K562 (cell line): ENCODE measurements around the gene IMPG2. TPM values are rescaled to one million over a fixed set of nuclear protein-coding genes. Genes with fewer than 3 reads are reported as not detected.

ENCODE experiments used
- ATAC-seq: fragments of 200-7000 bp; cut with Tn5 transposase; 3 replicates; pipeline ENCODE4 v1.9.1; 2020; ENCODE audit warnings: moderate library complexity
- BruUV-seq: library from RNA; stranded (reverse); fragments of 400-500 nt; replicated peaks from 2 replicates; lab custom pipeline; 2021; lab: Mats Ljungman, UMichigan
- CTCF ChIA-PET: fragments of 300-600 bp; formaldehyde crosslinking; extraction: SDS; loops from one replicate; lab custom pipeline; 2021; ENCODE audit warnings: low intra/inter-chr PET ratio; lab: Yijun Ruan, JAX
- POLR2A ChIA-PET: fragments of 300-600, 350-650 bp; sonication (Branson Sonifier 250); formaldehyde crosslinking; extraction: SDS; loops from one replicate; lab custom pipeline; 2021; ENCODE audit warnings: antibody characterized with exemption, inconsistent platforms; lab: Yijun Ruan, JAX
- DNase-seq, 4 experiments: peaks; one replicate each; pipeline versions ENCODE4 v3.0.0 to v3.0.0-alpha.2; 2011 to 2018; ENCODE audit warnings: low spot score in 3 of 4, mixed read lengths in 3 of 4; ENCODE audit errors: extremely low read depth in 1 of 4
- FAIRE-seq: peaks from 2 replicates; lab custom pipeline; 2011; peaks lifted over from hg19 to GRCh38; lab: Jason Lieb, UNC
- H2AFZ ChIP-seq: 2 replicates; pipeline ENCODE4 v1.6.0; 2011; ENCODE audit warnings: low read depth, low read length, control low read depth, inconsistent platforms
- H3K27ac ChIP-seq: fragments of 200-600 bp; 3 replicates; pipeline ENCODE4 v1.8.0; 2011; ENCODE audit warnings: low read depth, mild to moderate bottlenecking, control low read depth, inconsistent platforms, low read length, moderate library complexity, mixed read lengths; ENCODE audit errors: extremely low read depth
- H3K27me3 ChIP-seq, 2 experiments: fragments of 300-600 bp in 1 of 2; 2 replicates in 1 of 2; 3 replicates in 1 of 2; pipeline versions ENCODE4 v1.6.0 to v1.8.0; 2011; ENCODE audit warnings: inconsistent platforms in 2 of 2, low read length in 2 of 2, mild to moderate bottlenecking in 1 of 2, mixed read lengths in 1 of 2, moderate library complexity in 1 of 2; ENCODE audit not compliant: control insufficient read depth in 2 of 2, insufficient read depth in 2 of 2
- H3K36me3 ChIP-seq: fragments of 300-600 bp; 3 replicates; pipeline ENCODE4 v1.8.0; 2011; ENCODE audit warnings: mild to moderate bottlenecking, low read length, inconsistent platforms; ENCODE audit not compliant: control insufficient read depth, insufficient read depth
- H3K4me1 ChIP-seq, 2 experiments: fragments of 200-600 bp in 1 of 2; replicated peaks in 1 of 2; 2 replicates in 1 of 2; 3 replicates in 1 of 2; pipeline versions ENCODE4 v1.5.1 to v1.8.0; 2011; ENCODE audit warnings: inconsistent platforms in 2 of 2, low read length in 2 of 2, mild to moderate bottlenecking in 1 of 2, mixed read lengths in 1 of 2, moderate library complexity in 1 of 2; ENCODE audit not compliant: control insufficient read depth in 2 of 2, insufficient read depth in 2 of 2
- H3K4me2 ChIP-seq: 2 replicates; pipeline ENCODE4 v1.6.1; 2011; ENCODE audit warnings: low read length, control low read depth, inconsistent platforms, mixed read lengths; ENCODE audit not compliant: insufficient read depth
- H3K4me3 ChIP-seq: fragments of 200-600 bp; sonication (generic), shearing (Covaris generic); 2 replicates; pipeline ENCODE4 v1.5.1; 2016; ENCODE audit warnings: control low read depth, inconsistent platforms
- H3K79me2 ChIP-seq: fragments of 200-600 bp; 3 replicates; pipeline ENCODE4 v1.8.0; 2011; ENCODE audit warnings: low read length, inconsistent platforms; ENCODE audit not compliant: control insufficient read depth, insufficient read depth
- H3K9ac ChIP-seq, 2 experiments: 2 replicates each; pipeline versions ENCODE4 v1.6.0 to v1.6.1; 2011; ENCODE audit warnings: low read depth in 2 of 2, low read length in 2 of 2, control low read depth in 1 of 2, inconsistent platforms in 1 of 2, mild to moderate bottlenecking in 1 of 2, mixed read lengths in 1 of 2; ENCODE audit not compliant: insufficient read depth in 1 of 2
- H3K9me1 ChIP-seq: one replicate; pipeline ENCODE4 v1.6.0; 2011; ENCODE audit warnings: inconsistent platforms, mild to moderate bottlenecking, low read length, moderate library complexity; ENCODE audit not compliant: control insufficient read depth, insufficient read depth
- H3K9me3 ChIP-seq: replicated peaks from 2 replicates; pipeline ENCODE4 v1.5.1; 2011; ENCODE audit warnings: low read depth, low read length, inconsistent platforms; ENCODE audit not compliant: control insufficient read depth, insufficient read depth
- H4K20me1 ChIP-seq: replicated peaks from 2 replicates; pipeline ENCODE4 v1.6.1; 2011; ENCODE audit warnings: low read length, inconsistent platforms, mixed read lengths; ENCODE audit not compliant: control insufficient read depth, insufficient read depth
- BRCA1 ChIP-seq, 2 experiments: fragments of 450-650 bp in 1 of 2; sonication (generic) in 1 of 2; formaldehyde crosslinking in 1 of 2; IDR thresholded peaks; 2 replicates each; pipeline versions ENCODE4 v1.5.0 to v1.6.1; 2017 to 2020; ENCODE audit warnings: mild to moderate bottlenecking in 1 of 2, missing genetic modification reagents in 1 of 2
- ESRRB ChIP-seq: fragments of 250-450 bp; sonication (Bioruptor Pico); IDR thresholded peaks from 2 replicates; pipeline ENCODE4 v1.5.0; 2020; ENCODE audit warnings: mild to moderate bottlenecking, moderate library complexity, borderline replicate concordance
- HDAC2 ChIP-seq: fragments of 450-650 bp; IDR thresholded peaks from 2 replicates; pipeline ENCODE4 v1.6.1; 2016; ENCODE audit warnings: mild to moderate bottlenecking
- HDGF ChIP-seq: fragments of 450-650 bp; IDR thresholded peaks from 2 replicates; pipeline ENCODE4 v1.6.1; 2016
- PYGO2 ChIP-seq: fragments of 450-650 bp; IDR thresholded peaks from 2 replicates; pipeline ENCODE4 v1.6.1; 2016; ENCODE audit warnings: mild to moderate bottlenecking, missing genetic modification characterization, moderate library complexity, missing compliant biosample characterization
- WGBS: fragments of 100-300 bp; shearing (Covaris generic); methylation state at CpG from one replicate; pipeline ENCODE4 v1.1.6; 2016; ENCODE audit warnings: low coverage, mixed read lengths; ENCODE audit not compliant: insufficient coverage; ENCODE audit errors: missing lambda C conversion rate; 5-methylcytosine and 5-hydroxymethylcytosine counted together
- in situ Hi-C: fragments of 300-500 bp; cut with MboI; formaldehyde crosslinking; loops from 4 replicates; pipeline ENCODE4 v1.15.0; 2018; ENCODE audit warnings: inconsistent platforms, mixed read lengths
- intact Hi-C: fragments of 100-400 bp; cut with micrococcal nuclease; formaldehyde crosslinking; loops from 2 replicates; pipeline ENCODE4 v1.14.2; 2022
- polyA plus RNA-seq, 8 experiments: library from polyadenylated mRNA; depleted of rRNA in 4 of 8; stranded (reverse) in 5 of 8; unstranded in 3 of 8; fragments of >200 nt; fragmentation: Nextera tagmentation in 2 of 8; fragmentation: Illumina TruSeq in 1 of 8; extraction: Ambion mirVana in 2 of 8; extraction: Trizol in 1 of 8; gene quantifications; 2 replicates each; pipeline versions ENCODE4 v1.2.1 to v1.2.3, GENCODE V29; 2011 to 2014; ENCODE audit warnings: inconsistent platforms in 1 of 8, missing spikeins in 1 of 8
- total RNA-seq, 7 experiments: library from RNA; depleted of rRNA in 6 of 7; stranded (reverse); fragments of >200 nt in 6 of 7; fragmentation: Illumina TruSeq in 2 of 7; extraction: Trizol in 2 of 7; gene quantifications; 2 replicates each; pipeline versions ENCODE4 v1.2.1 to v1.2.3, GENCODE V29; 2011 to 2021; ENCODE audit warnings: low replicate concordance in 1 of 7
- TF ChIP-seq, protein P1 (sequence below), 3 experiments: IDR thresholded peaks in 2 of 3; conservative IDR thresholded peaks in 1 of 3; 2 replicates each; pipeline ENCODE4 v1.5.1; 2011 to 2012; ENCODE audit warnings: low read length in 3 of 3, mild to moderate bottlenecking in 3 of 3, control low read depth in 2 of 3, improper control_type of control experiment in 1 of 3, inconsistent platforms in 1 of 3, low read depth in 1 of 3, mixed read lengths in 1 of 3, moderate library complexity in 1 of 3; ENCODE audit not compliant: insufficient read depth in 2 of 3

Gene IMPG2
- total and polyA plus RNA-seq, 9 of the 15 experiments (the other 6 are each of a cell fraction or from before 2014, with no cell fraction given): 0.04 to 0.36 (median 0.09) TPM

DNA sequence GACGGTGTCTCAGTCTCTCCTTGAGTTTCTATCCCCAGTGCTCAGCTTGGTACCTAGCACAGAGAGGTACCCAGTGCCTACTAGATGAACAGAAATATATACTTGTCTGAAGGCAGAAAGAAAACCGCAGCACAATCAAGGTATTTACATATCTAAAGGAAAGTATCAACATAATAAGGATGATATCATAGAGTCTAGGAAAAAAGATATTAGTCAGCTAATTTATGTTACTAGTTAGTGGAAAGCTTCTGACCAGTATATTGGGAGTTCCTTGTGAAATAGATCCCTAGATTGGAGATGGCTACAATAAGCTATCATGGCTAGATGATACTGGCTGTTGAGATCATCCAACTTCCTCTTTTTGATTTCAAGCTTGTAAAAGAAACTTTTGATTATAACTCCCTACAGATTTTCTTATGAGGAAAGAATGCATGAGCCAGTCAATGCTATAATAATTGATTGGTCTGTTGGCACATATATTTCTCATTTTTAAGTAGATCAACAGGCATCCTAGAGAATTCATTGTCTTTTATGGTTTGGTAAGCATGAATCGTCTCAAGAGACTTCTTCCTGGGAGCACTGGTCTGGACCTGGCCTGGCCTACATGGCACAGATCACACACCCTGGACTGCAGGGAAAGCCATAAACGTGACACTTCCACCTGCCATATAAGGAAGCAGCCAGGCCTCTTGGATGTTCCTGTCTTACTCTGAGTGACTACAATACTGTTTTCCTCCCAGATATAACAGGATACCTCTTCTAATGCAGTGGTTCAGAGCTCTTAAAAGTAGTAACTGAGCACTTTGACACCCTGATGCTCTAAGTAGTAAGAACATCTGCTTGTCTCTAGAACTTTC, 60.7 kb downstream of the IMPG2 start (continued):
- no peak for TF ChIP-seq PYGO2 (tag)

DNA sequence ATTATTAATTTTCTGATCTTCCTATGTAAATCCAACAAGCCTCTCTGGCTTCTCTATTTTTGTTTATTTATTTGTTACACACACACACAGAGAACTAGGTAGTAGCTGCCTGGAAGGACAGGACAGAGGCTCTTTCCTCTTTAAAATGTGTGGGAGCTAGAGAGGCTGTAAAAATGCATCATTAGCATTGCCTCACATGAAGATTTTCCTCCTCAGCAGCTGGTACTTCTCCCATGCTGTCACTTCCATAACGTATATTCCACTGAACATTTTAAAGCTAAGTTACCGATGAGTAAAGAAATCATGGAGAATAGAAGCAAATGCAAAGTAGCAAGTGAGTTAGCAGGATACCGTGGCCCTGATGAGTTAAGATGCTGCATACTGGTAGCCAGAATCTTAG, 63.9 kb downstream of the IMPG2 start:
- POLR2A ChIA-PET: interaction anchor here (0.7 kb wide), 1 partner anchor 1306 kb away, joined by 3 read pairs; no protein-coding TSS in a partner anchor

More for the DNA sequence above, 63.9 kb downstream of the IMPG2 start:
- Histone ChIP-seq H4K20me1 (no peaks in the 10 kb centered on the region), H3K36me3 (no peaks in the 10 kb centered on the region), H3K4me1 (no peaks in the 10 kb centered on the region), H3K4me3 (no peak overlapping the region), H3K4me2 (no peak overlapping the region), H3K27me3 (no peaks in the 10 kb centered on the region), H3K79me2 (no peaks in the 10 kb centered on the region), H3K27ac (no peak overlapping the region), H3K9me1 (no peaks in the 10 kb centered on the region), H3K9ac (no peak overlapping the region), H3K9me3 (no peaks in the 10 kb centered on the region), H2AFZ (no peak overlapping the region)
- BruUV-seq: no TSS peak
- TF ChIP-seq BRCA1 (IDR thresholded peaks at IDR 0.05) (no peak), BRCA1 (CRISPR knock-in tag; IDR thresholded peaks at IDR 0.05) (no peak), ESRRB (no peak), HDGF (no peak), HDAC2 (no peak)
- TF ChIP-seq, protein P1, sequence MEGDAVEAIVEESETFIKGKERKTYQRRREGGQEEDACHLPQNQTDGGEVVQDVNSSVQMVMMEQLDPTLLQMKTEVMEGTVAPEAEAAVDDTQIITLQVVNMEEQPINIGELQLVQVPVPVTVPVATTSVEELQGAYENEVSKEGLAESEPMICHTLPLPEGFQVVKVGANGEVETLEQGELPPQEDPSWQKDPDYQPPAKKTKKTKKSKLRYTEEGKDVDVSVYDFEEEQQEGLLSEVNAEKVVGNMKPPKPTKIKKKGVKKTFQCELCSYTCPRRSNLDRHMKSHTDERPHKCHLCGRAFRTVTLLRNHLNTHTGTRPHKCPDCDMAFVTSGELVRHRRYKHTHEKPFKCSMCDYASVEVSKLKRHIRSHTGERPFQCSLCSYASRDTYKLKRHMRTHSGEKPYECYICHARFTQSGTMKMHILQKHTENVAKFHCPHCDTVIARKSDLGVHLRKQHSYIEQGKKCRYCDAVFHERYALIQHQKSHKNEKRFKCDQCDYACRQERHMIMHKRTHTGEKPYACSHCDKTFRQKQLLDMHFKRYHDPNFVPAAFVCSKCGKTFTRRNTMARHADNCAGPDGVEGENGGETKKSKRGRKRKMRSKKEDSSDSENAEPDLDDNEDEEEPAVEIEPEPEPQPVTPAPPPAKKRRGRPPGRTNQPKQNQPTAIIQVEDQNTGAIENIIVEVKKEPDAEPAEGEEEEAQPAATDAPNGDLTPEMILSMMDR (IDR thresholded peaks at IDR 0.05 in 2 of 3, conservative IDR thresholded peaks at IDR 0.05 in 1 of 3; ENCODE audit: insufficient read depth in 2 of 3, low read depth in 1 of 3, low read length in 3 of 3): no peak
- ATAC-seq (no peak), DNase-seq (no peak), FAIRE-seq (no peak)
- intact Hi-C loops: no loop called here
- CTCF ChIA-PET: no interaction called here
- in situ Hi-C loops: no loop called here
- 13% methylated on average over 3 of the region's 3 CpGs for WGBS
